Activated naive CD4-positive, alpha-beta T cell treated with anti-CD3 and anti-CD28 coated beads, Interleukin-2, amount 10 ng/mL, durations not matched to agents 7 days and 5 days (primary cell): Measurements from ENCODE around the gene TMCC1.

ENCODE experiments used
- CTCF ChIA-PET: fragments of 350-600 bp; sonication (Branson Sonifier 250); formaldehyde crosslinking; loops from one replicate; lab custom pipeline; 2021; ENCODE audit warnings: antibody characterized with exemption; lab: Charles Lee
- DNase-seq: peaks from one replicate; pipeline ENCODE4 v3.0.0-alpha.2; 2020
- H3K27ac Mint-ChIP-seq: one replicate; pipeline ENCODE4 v1.8.0; 2021; ENCODE audit warnings: mild to moderate bottlenecking, moderate library complexity, mixed read lengths
- H3K27me3 Mint-ChIP-seq: one replicate; pipeline ENCODE4 v1.8.0; 2021; ENCODE audit warnings: mild to moderate bottlenecking, mixed read lengths
- H3K36me3 Mint-ChIP-seq: one replicate; pipeline ENCODE4 v1.8.0; 2021; ENCODE audit warnings: mixed read lengths
- H3K4me1 Mint-ChIP-seq: one replicate; pipeline ENCODE4 v1.8.0; 2021; ENCODE audit warnings: mixed read lengths
- H3K4me3 Mint-ChIP-seq: one replicate; pipeline ENCODE4 v1.8.0; 2021; ENCODE audit warnings: mild to moderate bottlenecking, moderate library complexity, mixed read lengths
- H3K9me3 Mint-ChIP-seq: one replicate; pipeline ENCODE4 v1.8.0; 2021; ENCODE audit warnings: mixed read lengths

The TMCC1 gene

DNA sequence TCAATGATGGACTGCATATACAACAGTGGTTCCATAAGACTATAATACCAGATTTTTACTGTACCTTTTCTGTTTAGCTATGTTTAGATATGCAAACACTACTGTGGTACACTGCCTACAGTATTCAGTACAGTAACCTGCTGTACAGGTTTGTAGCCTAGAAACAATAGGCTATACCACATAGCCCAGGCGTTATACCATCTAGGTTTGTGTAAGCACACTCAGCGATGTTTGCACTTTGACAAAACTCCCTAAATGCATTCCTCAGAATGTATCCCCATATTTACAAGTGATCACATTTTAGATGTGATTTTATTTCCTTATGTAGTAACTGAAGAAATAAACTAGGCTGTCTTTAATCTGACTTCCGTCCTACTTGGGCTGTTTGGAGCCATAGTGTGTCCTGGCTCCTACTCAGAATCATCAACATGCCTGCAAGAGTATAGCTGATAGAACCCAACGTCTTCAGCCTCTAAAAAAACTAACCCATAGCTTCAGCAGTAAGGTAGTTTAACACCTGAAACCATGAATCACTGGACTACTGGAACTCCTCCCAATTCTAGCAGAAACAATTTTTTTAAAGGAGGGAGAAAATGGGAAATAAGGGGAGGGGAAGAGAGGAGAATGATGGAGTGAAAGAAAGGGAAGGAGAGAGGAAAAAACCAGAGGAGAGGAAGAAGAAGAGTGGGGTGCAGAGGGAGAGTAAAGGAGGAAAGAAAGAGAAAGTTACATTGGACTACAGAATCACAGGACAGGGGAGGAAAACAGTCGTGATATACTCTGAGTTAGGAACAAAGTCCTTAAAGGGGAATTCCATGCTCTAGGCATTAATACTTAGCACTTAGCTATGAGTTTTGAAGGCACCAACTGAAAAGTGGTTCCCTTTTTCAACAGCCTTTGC, 219.4 kb downstream of the TMCC1 start:
- H3K9me3 Mint-ChIP-seq, result no peaks in the 10 kb centered on the region
- no peaks in the 10 kb centered on the region for H3K27me3 Mint-ChIP-seq
- peaks cover 5% of the 10 kb centered on the region for H3K36me3 Mint-ChIP-seq
- no peak for DNase-seq
- no peaks in the 10 kb centered on the region for H3K4me1 Mint-ChIP-seq
- no peak overlapping the region for H3K4me3 Mint-ChIP-seq
- H3K27ac Mint-ChIP-seq, result no peak overlapping the region
- CTCF ChIA-PET, result interaction anchor here (0.7 kb wide), 1 partner anchor 642 kb away, joined by 3 read pairs; no protein-coding TSS in a partner anchor

- no peak overlapping the region for H3K27ac Mint-ChIP-seq
- no peaks in the 10 kb centered on the region for H3K9me3 Mint-ChIP-seq
- no peaks in the 10 kb centered on the region for H3K27me3 Mint-ChIP-seq
- CTCF ChIA-PET, result no interaction called here
- no peaks in the 10 kb centered on the region for H3K4me1 Mint-ChIP-seq
- DNase-seq, result no peak
- no peak overlapping the region for H3K4me3 Mint-ChIP-seq
- H3K36me3 Mint-ChIP-seq, result peaks cover 5% of the 10 kb centered on the region
These were observed 220.5 kb downstream of the TMCC1 start for GRCh38 chr3:129673012-129673411.

DNA sequence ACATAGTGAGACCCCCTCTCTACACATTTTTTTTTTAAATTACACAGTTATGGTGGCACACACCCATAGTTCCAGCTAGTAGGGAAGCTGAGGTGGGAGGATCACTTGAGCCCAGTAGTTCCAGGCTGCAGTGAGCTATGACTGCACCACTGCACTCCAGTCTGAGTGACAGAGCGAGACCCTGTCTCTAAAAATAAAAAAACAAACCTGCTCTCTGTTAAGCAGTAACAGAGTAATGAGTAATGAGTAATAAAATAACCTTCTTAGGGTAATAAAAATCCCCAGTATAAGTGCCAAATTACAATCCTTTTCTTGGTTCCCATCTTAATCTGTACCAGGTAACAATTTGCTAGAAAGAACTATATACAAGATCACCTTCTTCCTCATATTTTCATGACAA, 221.1 kb downstream of the TMCC1 start:
- no peak overlapping the region for H3K27ac Mint-ChIP-seq
- no peak for DNase-seq
- no peaks in the 10 kb centered on the region for H3K9me3 Mint-ChIP-seq
- H3K27me3 Mint-ChIP-seq, result no peaks in the 10 kb centered on the region
- peaks cover 5% of the 10 kb centered on the region for H3K36me3 Mint-ChIP-seq
- H3K4me1 Mint-ChIP-seq, result no peaks in the 10 kb centered on the region
- H3K4me3 Mint-ChIP-seq, result no peak overlapping the region
- CTCF ChIA-PET, result no interaction called here

- Mint-ChIP-seq H3K4me1 (no peaks in the 10 kb centered on the region), H3K36me3 (no peaks in the 10 kb centered on the region), H3K27me3 (no peaks in the 10 kb centered on the region), H3K27ac (no peak overlapping the region), H3K4me3 (no peak overlapping the region), H3K9me3 (no peaks in the 10 kb centered on the region)
- no peak for DNase-seq
- CTCF ChIA-PET, result no interaction called here
These were observed 228.3 kb downstream of the TMCC1 start for GRCh38 chr3:129665024-129665768.

GRCh38 chr3:129663930-129664646, 229.4 kb downstream of the TMCC1 start:
- DNase-seq, result no peak
- Mint-ChIP-seq H3K4me3 (no peak overlapping the region), H3K9me3 (no peaks in the 10 kb centered on the region), H3K4me1 (no peaks in the 10 kb centered on the region), H3K27ac (no peak overlapping the region), H3K27me3 (no peaks in the 10 kb centered on the region), H3K36me3 (no peaks in the 10 kb centered on the region)
- CTCF ChIA-PET, result interaction anchor here (0.6 to 2.0 kb wide), 4 partner anchors 9 to 161 kb away, joined by 3 to 5 read pairs (median 4); no protein-coding TSS in a partner anchor

DNA sequence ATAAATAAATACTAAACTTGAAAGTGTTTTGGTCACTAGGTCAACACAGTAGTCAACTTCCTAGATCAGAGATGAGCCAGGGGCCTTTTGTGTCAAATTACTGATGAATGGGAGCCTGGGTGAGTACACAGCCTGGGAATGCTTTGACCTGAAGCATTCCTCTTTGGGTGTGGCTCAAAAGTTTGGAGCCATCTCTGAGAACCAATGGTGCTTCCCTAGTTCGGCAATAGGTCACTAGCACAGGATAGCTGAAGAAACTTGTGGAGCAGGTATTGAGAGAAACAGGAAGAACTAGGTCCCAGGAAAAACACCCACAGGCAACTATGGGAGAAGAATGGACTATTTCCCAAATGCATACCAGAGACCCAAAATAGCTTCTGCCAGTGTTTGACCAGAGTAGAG, 230.5 kb downstream of the TMCC1 start:
- Mint-ChIP-seq H3K27ac (no peak overlapping the region), H3K36me3 (no peaks in the 10 kb centered on the region), H3K4me1 (peaks cover 3% of the 10 kb centered on the region), H3K4me3 (no peak overlapping the region), H3K27me3 (no peaks in the 10 kb centered on the region), H3K9me3 (no peaks in the 10 kb centered on the region)
- no peak for DNase-seq
- CTCF ChIA-PET, result interaction anchor here (1.6 to 2.0 kb wide), 2 partner anchors 8 to 271 kb away, joined by 4 to 5 read pairs; no protein-coding TSS in a partner anchor

GRCh38 chr3:129662191-129662608, 231.3 kb downstream of the TMCC1 start:
- Mint-ChIP-seq H3K27me3 (no peaks in the 10 kb centered on the region), H3K9me3 (no peaks in the 10 kb centered on the region), H3K4me1 (peaks cover 11% of the 10 kb centered on the region), H3K27ac (no peak overlapping the region), H3K4me3 (no peak overlapping the region), H3K36me3 (no peaks in the 10 kb centered on the region)
- CTCF ChIA-PET, result interaction anchor here (0.7 to 1.6 kb wide), 2 partner anchors 172 to 272 kb away, joined by 3 to 4 read pairs; no protein-coding TSS in a partner anchor
- DNase-seq, result no peak

DNA sequence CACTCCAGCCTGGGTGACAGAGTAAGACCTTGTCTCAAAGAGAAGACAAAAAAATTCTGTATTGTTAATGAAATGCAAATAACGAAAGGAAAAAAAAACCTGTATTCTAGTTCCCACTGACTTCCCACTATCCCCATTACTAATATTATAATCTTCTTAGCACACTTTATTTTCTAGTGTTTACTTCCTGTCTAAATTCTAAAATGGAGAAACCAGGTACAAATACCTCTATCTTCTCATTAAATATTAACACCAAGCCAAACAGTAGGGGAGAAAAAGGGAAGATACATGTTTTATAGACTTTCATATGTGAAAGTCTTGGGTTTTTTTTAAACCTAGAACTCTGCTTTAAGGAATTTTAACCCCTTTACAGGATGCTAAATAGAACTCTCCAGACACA, 231.7 kb downstream of the TMCC1 start:
- H3K36me3 Mint-ChIP-seq, result no peaks in the 10 kb centered on the region
- H3K27me3 Mint-ChIP-seq, result no peaks in the 10 kb centered on the region
- no peak for DNase-seq
- H3K27ac Mint-ChIP-seq, result no peak overlapping the region
- H3K9me3 Mint-ChIP-seq, result no peaks in the 10 kb centered on the region
- H3K4me1 Mint-ChIP-seq, result peaks cover 11% of the 10 kb centered on the region
- no peak overlapping the region for H3K4me3 Mint-ChIP-seq
- CTCF ChIA-PET, result no interaction called here

GRCh38 chr3:129658110-129658843, 235.2 kb downstream of the TMCC1 start:
- no peaks in the 10 kb centered on the region for H3K36me3 Mint-ChIP-seq
- CTCF ChIA-PET, result no interaction called here

GRCh38 chr3:129657261-129658046, 236.1 kb downstream of the TMCC1 start:
- Mint-ChIP-seq H3K4me1 (peaks cover 11% of the 10 kb centered on the region), H3K27ac (no peak overlapping the region), H3K36me3 (no peaks in the 10 kb centered on the region), H3K4me3 (no peak overlapping the region), H3K9me3 (no peaks in the 10 kb centered on the region), H3K27me3 (no peaks in the 10 kb centered on the region)
- CTCF ChIA-PET, result no interaction called here
- no peak for DNase-seq

More at GRCh38 chr3:129658110-129658843, 235.2 kb downstream of the TMCC1 start:
- no peak overlapping the region for H3K27ac Mint-ChIP-seq
- no peak for DNase-seq
- H3K27me3 Mint-ChIP-seq, result no peaks in the 10 kb centered on the region
- H3K4me1 Mint-ChIP-seq, result peaks cover 11% of the 10 kb centered on the region
- H3K9me3 Mint-ChIP-seq, result no peaks in the 10 kb centered on the region
- no peak overlapping the region for H3K4me3 Mint-ChIP-seq

DNA sequence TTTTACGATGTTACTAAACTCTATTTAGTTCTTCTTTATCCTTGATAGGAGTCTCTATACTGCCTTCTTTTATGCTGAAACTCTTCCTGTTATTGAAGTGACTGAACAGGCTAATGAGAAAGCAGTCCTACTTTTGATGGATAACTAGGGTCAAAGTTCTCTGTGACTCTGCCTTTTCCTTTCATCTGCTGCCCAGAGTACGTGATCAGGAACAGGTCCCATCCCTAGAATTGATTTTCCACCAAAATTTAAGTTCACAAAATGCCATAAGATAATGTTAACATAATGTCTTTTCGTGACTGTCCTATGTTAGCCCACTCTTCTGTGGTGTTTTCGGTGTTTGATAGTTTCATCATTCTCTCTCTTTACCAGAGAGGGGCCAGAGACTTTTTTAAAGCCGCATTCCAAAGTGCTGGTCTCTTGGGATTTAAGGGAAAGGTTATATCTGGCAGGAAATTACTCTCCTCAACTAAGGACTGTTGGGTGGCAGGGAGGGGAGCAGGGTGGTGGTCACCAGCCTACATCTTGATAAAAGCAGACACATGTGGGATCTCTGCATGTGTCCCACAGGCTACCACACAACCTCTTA, 236.8 kb downstream of the TMCC1 start:
- DNase-seq, result no peak
- CTCF ChIA-PET, result interaction anchor here (0.6 kb wide), 1 partner anchor 50 kb away, joined by 3 read pairs; no protein-coding TSS in a partner anchor
- H3K27me3 Mint-ChIP-seq, result no peaks in the 10 kb centered on the region
- H3K36me3 Mint-ChIP-seq, result no peaks in the 10 kb centered on the region
- H3K27ac Mint-ChIP-seq, result no peak overlapping the region
- peaks cover 11% of the 10 kb centered on the region for H3K4me1 Mint-ChIP-seq
- no peaks in the 10 kb centered on the region for H3K9me3 Mint-ChIP-seq
- H3K4me3 Mint-ChIP-seq, result no peak overlapping the region

- Mint-ChIP-seq H3K27me3 (peaks cover under 1% of the 10 kb centered on the region), H3K36me3 (no peaks in the 10 kb centered on the region), H3K4me1 (peaks cover 11% of the 10 kb centered on the region), H3K9me3 (no peaks in the 10 kb centered on the region), H3K4me3 (no peak overlapping the region), H3K27ac (no peak overlapping the region)
- CTCF ChIA-PET, result interaction anchor here (1.0 to 1.4 kb wide), 4 partner anchors 8 to 169 kb away, joined by 3 to 5 read pairs (median 4); no protein-coding TSS in a partner anchor
- DNase-seq, result no peak
These were observed 238.2 kb downstream of the TMCC1 start for GRCh38 chr3:129655291-129655700.
